Measurements from ENCODE around the gene B4GALT3.

GRCh38 chr1:161209790-161210409 lies 32.6 kb upstream of the B4GALT3 start:
- TF ChIP-seq YY1 (IDR thresholded peaks at IDR 0.05; ENCODE audit: insufficient read depth, insufficient read length) (no peak), SUZ12 (IDR thresholded peaks at IDR 0.05; ENCODE audit: extremely low read depth, insufficient read depth, insufficient read length) (no peak), ZNF274 (IDR thresholded peaks at IDR 0.05; ENCODE audit: low read depth, low read length) (no peak)

Measured in NT2/D1 (cell line).